OCI-LY1 (cell line): ENCODE results near the gene THBS3.
"Not testable (repeated sequence)": the region's sequence is repeated elsewhere in the genome, so short reads cannot be mapped to it uniquely, and the experiment has no call there.

Experiments used
- H2AFZ ChIP-seq: fragments of 200-600 bp; sonication (generic), shearing (Covaris generic); 2 replicates; pipeline ENCODE4 v1.6.0; 2014; ENCODE audit warnings: antibody characterized with exemption, mild to moderate bottlenecking, low read length
- H3F3A ChIP-seq: fragments of 200-600 bp; sonication (generic), shearing (Covaris generic); 2 replicates; pipeline ENCODE4 v1.6.0; 2014; ENCODE audit warnings: mild to moderate bottlenecking, antibody characterized with exemption, low read length, moderate library complexity; ENCODE audit not compliant: insufficient read depth
- H3K27ac ChIP-seq: fragments of 200-600 bp; sonication (generic); 2 replicates; pipeline ENCODE4 v1.5.1; 2014; ENCODE audit warnings: low read length, mixed run types, mild to moderate bottlenecking, low read depth; ENCODE audit not compliant: poor library complexity, severe bottlenecking
- H3K27me3 ChIP-seq: fragments of 200-600 bp; sonication (generic); 2 replicates; pipeline ENCODE4 v1.6.0; 2014; ENCODE audit warnings: antibody characterized with exemption, mild to moderate bottlenecking, low read length, moderate library complexity; ENCODE audit not compliant: insufficient read depth
- H3K36me3 ChIP-seq: fragments of 200-600 bp; sonication (generic); 2 replicates; pipeline ENCODE4 v1.6.1; 2014; ENCODE audit warnings: mild to moderate bottlenecking, antibody characterized with exemption, low read length, moderate library complexity, mixed read lengths; ENCODE audit not compliant: insufficient read depth
- H3K4me1 ChIP-seq: fragments of 200-600 bp; sonication (generic); 2 replicates; pipeline ENCODE4 v1.5.1; 2014; ENCODE audit warnings: mild to moderate bottlenecking, low read length, moderate library complexity; ENCODE audit not compliant: insufficient read depth, severe bottlenecking
- H3K4me2 ChIP-seq: fragments of 200-600 bp; sonication (generic), shearing (Covaris generic); 2 replicates; pipeline ENCODE4 v1.6.1; 2014; ENCODE audit warnings: low read length
- H3K4me3 ChIP-seq: fragments of 200-600 bp; sonication (generic); 2 replicates; pipeline ENCODE4 v1.5.1; 2014; ENCODE audit warnings: low read length, low read depth, mild to moderate bottlenecking, mixed read lengths; ENCODE audit not compliant: poor library complexity, severe bottlenecking
- H3K79me2 ChIP-seq: fragments of 200-600 bp; shearing (Covaris generic); 2 replicates; pipeline ENCODE4 v1.6.1; 2016; ENCODE audit warnings: mixed run types, low read length, mixed read lengths; ENCODE audit not compliant: insufficient read depth
- H3K9ac ChIP-seq: fragments of 200-600 bp; sonication (generic), shearing (Covaris generic); 2 replicates; pipeline ENCODE4 v1.6.1; 2014; ENCODE audit warnings: mild to moderate bottlenecking, low read length, mixed read lengths
- H3K9me2 ChIP-seq: fragments of 200-600 bp; sonication (generic), shearing (Covaris generic); 2 replicates; pipeline ENCODE4 v1.6.1; 2014; ENCODE audit warnings: low read depth, mild to moderate bottlenecking, low read length, mixed read lengths
- H3K9me3 ChIP-seq: fragments of 200-600 bp; shearing (Covaris generic); 2 replicates; pipeline ENCODE4 v1.6.1; 2014; ENCODE audit warnings: low read length, mixed read lengths
- H4K20me1 ChIP-seq: fragments of 200-600 bp; sonication (generic), shearing (Covaris generic); 2 replicates; pipeline ENCODE4 v1.6.0; 2016; ENCODE audit warnings: mild to moderate bottlenecking, low read length; ENCODE audit not compliant: insufficient read depth
- EZH2 ChIP-seq: fragments of 200-600 bp; sonication (generic), shearing (Covaris generic); IDR thresholded peaks from 2 replicates; pipeline ENCODE4 v1.8.0; 2017; ENCODE audit warnings: borderline replicate concordance, mixed run types, mild to moderate bottlenecking, antibody characterized with exemption, low read length, moderate library complexity, mixed read lengths
- TF ChIP-seq, protein P1 (sequence below): fragments of 200-600 bp; sonication (generic), shearing (Covaris generic); IDR thresholded peaks from 2 replicates; pipeline ENCODE4 v1.5.1; 2017; ENCODE audit warnings: mild to moderate bottlenecking, antibody characterized with exemption, low read length, moderate library complexity, mixed read lengths

The THBS3 gene

DNA sequence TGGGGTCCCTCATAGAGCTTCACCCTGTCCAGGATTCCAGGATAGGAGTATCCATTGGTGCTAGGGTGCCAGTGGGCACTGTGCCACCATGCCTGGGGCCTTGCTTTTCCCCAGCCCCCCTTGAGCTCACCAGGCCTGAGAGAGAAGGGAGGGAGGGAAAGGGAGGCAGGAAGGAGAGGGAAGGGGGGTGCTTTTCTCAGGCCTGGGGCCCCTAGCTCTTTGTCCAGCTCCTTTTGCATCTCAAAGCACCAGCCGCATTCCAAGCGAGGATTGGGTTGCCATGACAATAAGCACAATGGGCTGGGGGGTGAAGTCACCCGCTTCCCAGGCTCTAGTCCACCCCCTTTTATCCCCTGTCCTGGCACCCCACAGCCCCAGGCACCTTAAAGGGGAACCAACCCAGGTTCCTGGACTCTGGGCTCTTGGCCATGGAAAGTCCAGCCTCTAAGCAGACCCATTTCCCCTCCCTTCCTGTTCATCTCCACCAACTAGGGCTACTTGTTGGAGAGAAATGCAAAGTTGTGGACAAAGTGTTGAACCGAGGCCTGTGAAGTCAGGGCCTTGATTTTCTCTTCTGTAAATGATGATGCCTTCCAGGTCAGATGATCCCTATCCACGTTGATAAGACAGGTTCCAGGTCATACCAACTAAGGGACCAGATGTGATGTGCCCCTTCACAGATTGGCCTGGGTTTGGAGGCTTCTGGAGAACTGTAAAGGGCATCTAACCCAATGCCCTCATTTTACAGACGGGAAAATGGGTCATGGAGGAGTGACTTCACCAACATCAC lies 11.4 kb downstream of the THBS3 start:
- TF ChIP-seq EZH2: no peak
- TF ChIP-seq, protein P1, sequence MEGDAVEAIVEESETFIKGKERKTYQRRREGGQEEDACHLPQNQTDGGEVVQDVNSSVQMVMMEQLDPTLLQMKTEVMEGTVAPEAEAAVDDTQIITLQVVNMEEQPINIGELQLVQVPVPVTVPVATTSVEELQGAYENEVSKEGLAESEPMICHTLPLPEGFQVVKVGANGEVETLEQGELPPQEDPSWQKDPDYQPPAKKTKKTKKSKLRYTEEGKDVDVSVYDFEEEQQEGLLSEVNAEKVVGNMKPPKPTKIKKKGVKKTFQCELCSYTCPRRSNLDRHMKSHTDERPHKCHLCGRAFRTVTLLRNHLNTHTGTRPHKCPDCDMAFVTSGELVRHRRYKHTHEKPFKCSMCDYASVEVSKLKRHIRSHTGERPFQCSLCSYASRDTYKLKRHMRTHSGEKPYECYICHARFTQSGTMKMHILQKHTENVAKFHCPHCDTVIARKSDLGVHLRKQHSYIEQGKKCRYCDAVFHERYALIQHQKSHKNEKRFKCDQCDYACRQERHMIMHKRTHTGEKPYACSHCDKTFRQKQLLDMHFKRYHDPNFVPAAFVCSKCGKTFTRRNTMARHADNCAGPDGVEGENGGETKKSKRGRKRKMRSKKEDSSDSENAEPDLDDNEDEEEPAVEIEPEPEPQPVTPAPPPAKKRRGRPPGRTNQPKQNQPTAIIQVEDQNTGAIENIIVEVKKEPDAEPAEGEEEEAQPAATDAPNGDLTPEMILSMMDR: no peak
- Histone ChIP-seq H3K9ac (no peak overlapping the region), H3K36me3 (no peaks in the 10 kb centered on the region), H3K27me3 (no peaks in the 10 kb centered on the region; the same call in 1 of the 2 replicates), H4K20me1 (no peaks in the 10 kb centered on the region), H3K79me2 (no peaks in the 10 kb centered on the region), H3K9me3 (no peaks in the 10 kb centered on the region), H3K4me2 (no peak overlapping the region), H3K4me1 (peaks cover 21% of the 10 kb centered on the region), H3K9me2 (no peaks in the 10 kb centered on the region), H3K4me3 (no peak overlapping the region), H3K27ac (no peak overlapping the region), H2AFZ (no peak overlapping the region), H3F3A (no peaks in the 10 kb centered on the region)

DNA sequence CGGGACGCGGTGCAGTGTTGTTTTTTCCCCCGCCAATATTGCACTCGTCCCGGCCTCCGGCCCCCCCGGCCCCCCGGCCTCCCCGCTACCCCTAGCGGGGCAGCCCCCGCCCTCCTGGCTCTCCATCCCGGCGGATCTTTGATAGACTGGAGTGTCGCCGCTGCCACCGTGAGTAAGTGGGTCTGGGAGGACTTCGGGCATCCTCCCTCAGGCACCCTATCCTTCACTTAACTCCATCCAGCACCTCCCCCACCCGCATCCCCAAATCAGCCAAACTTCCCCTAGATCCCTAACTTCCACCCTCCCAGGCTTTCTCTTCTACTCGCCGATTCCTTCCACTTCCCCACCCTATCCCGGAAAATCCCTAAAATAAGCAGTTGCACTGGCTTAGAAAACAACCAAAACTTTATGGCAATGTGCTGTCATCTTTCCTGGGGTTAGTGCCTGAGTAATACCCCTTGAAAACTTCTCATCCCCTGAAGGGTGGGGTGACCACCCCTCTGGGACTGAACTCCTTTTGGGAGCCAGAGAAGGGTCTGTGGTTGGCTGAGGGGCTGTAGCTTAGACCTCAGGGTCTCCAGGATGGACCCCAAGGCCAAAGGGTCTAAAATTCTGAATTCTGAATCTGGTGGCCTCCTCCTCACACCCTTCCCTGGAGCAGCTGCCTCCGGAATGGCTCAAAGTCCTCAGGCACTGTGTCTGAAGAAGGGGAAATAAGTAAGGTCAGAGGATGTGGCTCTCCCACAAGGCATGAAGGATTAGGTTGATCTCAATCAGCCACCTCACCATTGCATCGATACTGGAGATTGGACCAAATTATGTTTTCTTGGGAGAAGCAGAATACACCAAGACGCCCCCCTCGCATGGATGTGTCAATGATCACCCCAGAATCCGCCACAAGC lies 12.2 kb downstream of the THBS3 start:
- Histone ChIP-seq H2AFZ (no peak overlapping the region), H3K9me2 (no peaks in the 10 kb centered on the region)

DNA sequence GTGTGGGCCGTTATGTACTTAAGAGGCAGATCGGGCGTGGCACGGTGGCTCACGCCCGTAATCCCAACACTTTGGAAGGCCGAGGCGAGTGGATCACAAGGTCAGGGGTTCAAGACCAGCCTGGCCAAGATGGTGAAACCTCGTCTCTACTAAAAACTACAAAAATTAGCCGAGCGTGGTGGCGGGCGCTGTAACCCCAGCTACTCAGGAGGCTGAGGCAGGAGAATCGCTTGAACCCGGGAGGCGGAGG lies 13.8 kb downstream of the THBS3 start:
- not testable (repeated sequence) for H2AFZ ChIP-seq, H3K27ac ChIP-seq, H3K27me3 ChIP-seq, H3K9me2 ChIP-seq, H3K36me3 ChIP-seq, H3K9me3 ChIP-seq, H3K79me2 ChIP-seq, H4K20me1 ChIP-seq, H3F3A ChIP-seq
- Histone ChIP-seq H3K4me3 (peak overlapping the region; percentile 64), H3K4me1 (peaks cover 21% of the 10 kb centered on the region), H3K9ac (peak overlapping the region; percentile 12; the same call in 1 of the 2 replicates), H3K4me2 (peak overlapping the region; percentile 96)

More for the DNA sequence above, 12.2 kb downstream of the THBS3 start:
- Histone ChIP-seq H3K9ac (no peak overlapping the region), H3F3A (no peaks in the 10 kb centered on the region), H3K27ac (no peak overlapping the region), H3K4me2 (no peak overlapping the region), H3K36me3 (no peaks in the 10 kb centered on the region), H3K79me2 (no peaks in the 10 kb centered on the region), H3K27me3 (no peaks in the 10 kb centered on the region), H4K20me1 (no peaks in the 10 kb centered on the region), H3K9me3 (no peaks in the 10 kb centered on the region), H3K4me3 (peak overlapping the region; percentile 64), H3K4me1 (peaks cover 21% of the 10 kb centered on the region)
- no peak for TF ChIP-seq EZH2
- TF ChIP-seq, protein P1: no peak
